GM12874 (cell line): Measurements from ENCODE around the gene RALGPS1.

Source experiments
- TF ChIP-seq, protein P1 (sequence below): IDR thresholded peaks from 2 replicates; pipeline ENCODE4 v1.5.1; 2011; ENCODE audit warnings: low read depth, mild to moderate bottlenecking, control low read depth, low read length, moderate library complexity; ENCODE audit not compliant: insufficient read depth

RALGPS1 gene

DNA sequence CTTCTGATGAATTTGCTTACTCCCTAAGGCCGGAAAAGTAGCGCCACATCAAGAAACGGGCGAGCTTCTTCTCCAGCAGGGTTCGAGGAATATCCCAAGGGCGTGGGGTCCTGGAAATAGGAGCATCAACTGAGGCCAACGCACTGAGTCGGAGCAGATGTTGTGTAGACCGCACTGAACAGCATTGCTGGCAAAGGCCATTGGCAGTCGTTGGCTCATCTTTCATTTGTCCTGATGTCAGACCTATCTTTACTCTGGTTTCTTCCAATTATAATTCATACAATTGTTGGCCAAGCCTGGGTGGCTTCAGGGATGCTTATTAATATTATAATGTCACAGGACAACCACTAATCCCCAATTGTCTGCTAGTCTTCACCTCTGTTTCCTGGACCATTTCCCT, 27.7 kb upstream of the RALGPS1 start:
- TF ChIP-seq, protein P1, sequence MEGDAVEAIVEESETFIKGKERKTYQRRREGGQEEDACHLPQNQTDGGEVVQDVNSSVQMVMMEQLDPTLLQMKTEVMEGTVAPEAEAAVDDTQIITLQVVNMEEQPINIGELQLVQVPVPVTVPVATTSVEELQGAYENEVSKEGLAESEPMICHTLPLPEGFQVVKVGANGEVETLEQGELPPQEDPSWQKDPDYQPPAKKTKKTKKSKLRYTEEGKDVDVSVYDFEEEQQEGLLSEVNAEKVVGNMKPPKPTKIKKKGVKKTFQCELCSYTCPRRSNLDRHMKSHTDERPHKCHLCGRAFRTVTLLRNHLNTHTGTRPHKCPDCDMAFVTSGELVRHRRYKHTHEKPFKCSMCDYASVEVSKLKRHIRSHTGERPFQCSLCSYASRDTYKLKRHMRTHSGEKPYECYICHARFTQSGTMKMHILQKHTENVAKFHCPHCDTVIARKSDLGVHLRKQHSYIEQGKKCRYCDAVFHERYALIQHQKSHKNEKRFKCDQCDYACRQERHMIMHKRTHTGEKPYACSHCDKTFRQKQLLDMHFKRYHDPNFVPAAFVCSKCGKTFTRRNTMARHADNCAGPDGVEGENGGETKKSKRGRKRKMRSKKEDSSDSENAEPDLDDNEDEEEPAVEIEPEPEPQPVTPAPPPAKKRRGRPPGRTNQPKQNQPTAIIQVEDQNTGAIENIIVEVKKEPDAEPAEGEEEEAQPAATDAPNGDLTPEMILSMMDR = no peak

DNA sequence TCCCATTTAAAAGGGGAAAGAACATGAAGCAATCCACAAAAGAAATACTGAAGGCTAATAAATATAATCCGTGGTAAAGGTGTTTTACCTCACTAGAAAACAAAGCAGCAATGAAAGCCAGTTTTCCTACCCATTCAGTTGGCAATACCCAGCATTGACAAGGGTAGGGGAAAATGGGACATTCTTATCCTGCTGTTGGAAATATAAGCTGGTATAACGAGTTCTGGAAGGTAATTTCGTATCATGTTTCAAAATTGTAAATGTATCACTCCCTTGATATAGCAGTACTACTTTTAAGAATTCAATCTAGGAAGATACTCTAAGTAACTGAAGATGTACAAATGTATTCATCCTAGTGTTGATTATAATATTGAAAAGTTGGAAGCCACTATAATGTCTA, 22.9 kb upstream of the RALGPS1 start:
- TF ChIP-seq, protein P1 = no peak

DNA sequence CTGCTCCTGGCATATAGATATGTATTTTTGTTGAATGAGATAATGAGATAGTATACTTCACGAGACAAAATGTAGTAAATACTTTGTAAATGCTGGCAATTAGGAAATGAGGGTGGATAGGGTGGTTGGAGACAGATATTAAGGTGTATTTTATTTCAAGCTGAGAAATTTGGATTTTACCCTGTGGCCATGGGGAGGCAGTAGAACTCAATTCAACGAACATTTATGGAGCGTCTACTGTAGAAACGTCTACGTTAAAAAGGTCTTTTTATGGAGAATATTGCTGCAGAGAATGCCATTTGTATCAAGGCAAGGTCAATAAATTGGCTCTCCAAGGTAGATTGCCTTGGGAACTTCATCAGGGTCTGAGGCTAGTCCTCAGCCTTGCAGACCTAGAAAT, 21.5 kb upstream of the RALGPS1 start:
- TF ChIP-seq, protein P1 = no peak

DNA sequence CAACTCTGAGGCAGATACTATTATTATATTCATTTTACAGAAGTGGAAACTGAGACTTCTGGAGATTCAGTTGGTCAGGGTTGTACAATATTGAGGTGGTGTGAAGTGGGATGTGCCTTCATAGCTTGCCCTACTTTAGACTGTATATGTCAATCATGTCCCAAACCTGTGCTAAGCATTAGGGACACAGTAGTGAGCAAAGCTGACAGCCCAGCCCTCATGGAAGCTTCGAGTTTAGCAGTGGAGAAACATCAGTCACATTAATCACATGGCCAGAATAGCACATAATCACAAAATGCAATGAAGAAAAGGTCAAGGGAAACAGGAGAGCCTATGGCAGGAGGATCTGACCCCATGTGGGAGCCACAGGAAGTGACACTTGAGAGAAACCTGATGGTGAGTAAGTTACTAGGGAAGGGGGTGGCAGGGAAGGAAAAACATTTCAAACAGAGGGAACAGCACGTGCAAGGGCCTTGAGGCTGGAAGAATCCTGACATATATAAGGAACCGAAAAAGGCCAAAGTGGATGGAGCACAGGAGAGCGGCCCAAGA, 20.5 kb upstream of the RALGPS1 start:
- TF ChIP-seq, protein P1 = no peak

DNA sequence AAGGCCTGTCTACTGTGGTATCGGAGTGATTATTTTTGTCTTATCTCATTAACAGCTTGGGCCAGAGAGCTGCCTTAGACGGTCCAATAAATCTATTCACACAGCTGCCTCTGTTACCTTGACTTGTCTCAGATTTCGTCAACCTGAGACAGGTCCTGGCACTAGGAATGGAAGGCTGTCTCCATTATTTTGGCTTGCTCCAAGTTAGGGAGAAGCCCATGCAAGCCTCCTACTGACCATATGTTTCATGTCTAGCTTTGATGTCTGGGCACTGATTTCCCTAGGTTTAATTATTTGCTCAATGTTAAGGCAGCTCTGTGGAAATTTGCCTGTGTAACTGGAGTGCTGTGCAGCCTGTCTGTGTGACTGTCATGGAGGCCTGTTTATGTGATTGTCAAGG, 12.4 kb upstream of the RALGPS1 start:
- TF ChIP-seq, protein P1 = no peak

DNA sequence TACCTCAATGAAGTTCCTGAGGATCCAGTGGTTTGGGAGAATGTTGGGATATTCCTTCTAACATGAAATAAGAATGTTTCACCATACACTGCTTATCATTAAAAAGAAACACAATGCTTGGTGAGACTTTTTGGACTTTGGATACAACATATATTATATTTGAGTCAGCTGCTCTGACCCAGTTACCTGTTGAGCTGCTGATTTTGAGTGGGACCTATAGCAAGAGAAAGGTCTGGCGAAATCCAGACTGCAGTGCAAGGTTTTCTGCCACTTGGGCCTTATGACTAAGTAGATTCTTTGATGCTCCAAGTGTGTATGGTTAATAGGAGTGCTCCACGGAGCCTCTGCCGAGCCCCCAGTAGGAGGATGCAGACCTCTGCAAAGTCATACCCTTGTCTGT, 10.0 kb upstream of the RALGPS1 start:
- TF ChIP-seq, protein P1 = no peak

DNA sequence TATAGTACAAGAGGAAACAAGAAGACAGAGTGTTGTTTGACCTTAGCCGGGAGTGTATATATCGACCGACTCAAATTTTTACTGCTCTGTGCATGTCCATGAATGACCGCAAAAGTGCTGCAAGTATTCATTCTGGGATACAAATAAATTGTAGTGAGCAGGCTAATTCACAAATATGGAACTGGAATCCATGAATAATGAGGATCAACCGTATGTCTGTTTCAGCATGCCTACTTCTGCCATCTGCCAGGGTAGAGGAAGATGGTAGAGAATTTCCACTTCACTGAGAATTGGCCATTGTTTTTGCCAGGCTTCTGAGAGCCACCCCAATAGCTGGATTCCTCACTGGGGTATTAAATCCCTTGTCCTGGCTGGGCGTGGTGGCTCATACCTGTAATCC, 8.5 kb upstream of the RALGPS1 start:
- TF ChIP-seq, protein P1 = no peak
